HG03045 (cell line): ENCODE results near the gene OR5K4.
A peak's percentile ranks its signal among the peaks of the same experiment; 100 is the strongest.

Source experiments
- ATAC-seq: cut with Tn5 transposase; IDR thresholded peaks from one replicate; pipeline ENCODE4 v1.9.1; 2021; ENCODE audit warnings: mild to moderate bottlenecking, moderate library complexity; ENCODE audit not compliant: unreplicated experiment

Gene OR5K4

GRCh38 chr3:98353554-98353953 lies at the start of gene OR5K4:
Gene OR5K4, plus strand, starts transcription at chr3:98353854. Its CDS starts 0 bp downstream, at chr3:98353854.
- ATAC-seq, result no peak

GRCh38 chr3:98322101-98322500 lies 31.6 kb upstream of the OR5K4 start:
- no peak for ATAC-seq

- ATAC-seq, result no peak
Measured at GRCh38 chr3:98322686-98323085, 31.0 kb upstream of the OR5K4 start.

- no peak for ATAC-seq
Measured at GRCh38 chr3:98323425-98323824, 30.2 kb upstream of the OR5K4 start.

- ATAC-seq, result no peak
Measured at GRCh38 chr3:98325055-98325454, 28.6 kb upstream of the OR5K4 start.

- no peak for ATAC-seq
Measured at GRCh38 chr3:98326105-98326893, 27.4 kb upstream of the OR5K4 start.

- peak; percentile 51 for ATAC-seq
Measured at GRCh38 chr3:98326945-98327344, 26.7 kb upstream of the OR5K4 start.

- ATAC-seq, result no peak
Measured at GRCh38 chr3:98328933-98329332, 24.7 kb upstream of the OR5K4 start.

GRCh38 chr3:98329392-98330124 lies 24.1 kb upstream of the OR5K4 start:
- ATAC-seq, result peak; percentile 52

- no peak for ATAC-seq
Measured at GRCh38 chr3:98331329-98331728, 22.3 kb upstream of the OR5K4 start.

- ATAC-seq, result peak; percentile 88
Measured at GRCh38 chr3:98333989-98334606, 19.6 kb upstream of the OR5K4 start.

- no peak for ATAC-seq
Measured at GRCh38 chr3:98339031-98339430, 14.6 kb upstream of the OR5K4 start.

GRCh38 chr3:98341758-98342157 lies 11.9 kb upstream of the OR5K4 start:
- no peak for ATAC-seq

- ATAC-seq, result peak; percentile 64
Measured at GRCh38 chr3:98343647-98344507, 9.8 kb upstream of the OR5K4 start.

GRCh38 chr3:98350082-98350481 lies 3.6 kb upstream of the OR5K4 start:
- ATAC-seq, result no peak

GRCh38 chr3:98359250-98359649 lies 5.6 kb downstream of the OR5K4 start:
- no peak for ATAC-seq

GRCh38 chr3:98359993-98360675 lies 6.5 kb downstream of the OR5K4 start:
- ATAC-seq, result peak; percentile 68

GRCh38 chr3:98360681-98361080 lies 7.0 kb downstream of the OR5K4 start:
- ATAC-seq, result no peak

GRCh38 chr3:98361289-98361688 lies 7.6 kb downstream of the OR5K4 start:
- peak; percentile 66 for ATAC-seq
